Neural cell (in vitro differentiated cells): Measurements from ENCODE around the gene KLF16. TPM values are rescaled to one million over a fixed set of nuclear protein-coding genes. Genes with fewer than 3 reads are reported as not detected.

ENCODE experiments used
- H2AFZ ChIP-seq: fragments of 200-600, 300-800 bp; sonication (generic), shearing (Covaris generic); 2 replicates; pipeline ENCODE4 v1.6.0; 2014; ENCODE audit warnings: low read depth, mild to moderate bottlenecking, antibody characterized with exemption, low read length, moderate library complexity
- H3F3A ChIP-seq: fragments of 200-600 bp; shearing (Covaris generic); 2 replicates; pipeline ENCODE4 v1.6.1; 2016; ENCODE audit warnings: mild to moderate bottlenecking, moderate library complexity, mixed read lengths, antibody characterized with exemption, low read length; ENCODE audit not compliant: insufficient read depth, poor library complexity, severe bottlenecking
- H3K27ac ChIP-seq: fragments of 200-600, 300-800 bp; sonication (generic), shearing (Covaris generic); 2 replicates; pipeline ENCODE4 v1.5.1; 2014; ENCODE audit warnings: mild to moderate bottlenecking, low read length, moderate library complexity
- H3K27me3 ChIP-seq: fragments of 300-800, 200-600 bp; sonication (generic), shearing (Covaris generic); 2 replicates; pipeline ENCODE4 v1.6.0; 2014; ENCODE audit warnings: mild to moderate bottlenecking, low read depth, low read length, moderate library complexity; ENCODE audit not compliant: insufficient read depth
- H3K36me3 ChIP-seq: fragments of 300-800, 200-600 bp; sonication (generic), shearing (Covaris generic); 2 replicates; pipeline ENCODE4 v1.5.1; 2014; ENCODE audit warnings: mild to moderate bottlenecking, antibody characterized with exemption, low read length, moderate library complexity; ENCODE audit not compliant: insufficient read depth
- H3K4me2 ChIP-seq: fragments of 300-800, 200-600 bp; sonication (generic), shearing (Covaris generic); 2 replicates; pipeline ENCODE4 v1.6.0; 2014; ENCODE audit warnings: mild to moderate bottlenecking, low read length
- H3K4me3 ChIP-seq: fragments of 300-800, 200-600 bp; sonication (generic), shearing (Covaris generic); 2 replicates; pipeline ENCODE4 v1.5.1; 2014; ENCODE audit warnings: mild to moderate bottlenecking, low read length, moderate library complexity
- H3K79me2 ChIP-seq: fragments of 200-600 bp; shearing (Covaris generic); replicated peaks from 2 replicates; pipeline ENCODE4 v1.6.0; 2014; ENCODE audit warnings: mild to moderate bottlenecking, low read length, moderate library complexity; ENCODE audit not compliant: insufficient read depth
- H3K9ac ChIP-seq: fragments of 300-800, 200-600 bp; sonication (generic), shearing (Covaris generic); 2 replicates; pipeline ENCODE4 v1.6.1; 2016; ENCODE audit warnings: mild to moderate bottlenecking, low read length, mixed read lengths
- H3K9me2 ChIP-seq: fragments of 200-600 bp; shearing (Covaris generic); 2 replicates; pipeline ENCODE4 v1.6.1; 2016; ENCODE audit warnings: mild to moderate bottlenecking, low read length, mixed read lengths; ENCODE audit not compliant: insufficient read depth
- H3K9me3 ChIP-seq: fragments of 200-600, 300-800 bp; sonication (generic), shearing (Covaris generic); 2 replicates; pipeline ENCODE4 v1.6.1; 2016; ENCODE audit warnings: mild to moderate bottlenecking, mixed run types, low read length, moderate library complexity, mixed read lengths
- H4K20me1 ChIP-seq: fragments of 200-600 bp; shearing (Covaris generic); 2 replicates; pipeline ENCODE4 v1.6.1; 2016; ENCODE audit warnings: mild to moderate bottlenecking, mixed run types; ENCODE audit not compliant: insufficient read depth
- CTCF ChIP-seq: fragments of 450-650 bp; IDR thresholded peaks from 2 replicates; pipeline ENCODE4 v1.5.1; 2014; ENCODE audit warnings: antibody characterized with exemption, mild to moderate bottlenecking, moderate library complexity; ENCODE audit not compliant: poor library complexity, severe bottlenecking
- EP300 ChIP-seq: fragments of 450-650 bp; conservative IDR thresholded peaks from 2 replicates; pipeline ENCODE4 v1.6.1; 2014; ENCODE audit warnings: antibody characterized with exemption, mild to moderate bottlenecking, moderate library complexity; ENCODE audit not compliant: poor library complexity, severe bottlenecking
- EZH2 ChIP-seq: fragments of 200-600, 300-800 bp; shearing (Covaris generic), sonication (generic); IDR thresholded peaks from 2 replicates; pipeline ENCODE4 v1.6.1; 2014; ENCODE audit warnings: antibody characterized with exemption, low read length, borderline replicate concordance, mild to moderate bottlenecking; ENCODE audit not compliant: insufficient read depth, poor library complexity, severe bottlenecking
- MXI1 ChIP-seq: fragments of 450-650 bp; conservative IDR thresholded peaks from 2 replicates; pipeline ENCODE4 v1.6.1; 2014; ENCODE audit warnings: antibody characterized with exemption, mild to moderate bottlenecking; ENCODE audit not compliant: poor library complexity, severe bottlenecking
- POLR2AphosphoS5 ChIP-seq: IDR thresholded peaks from 2 replicates; pipeline ENCODE4 v1.6.1; 2012
- RAD21 ChIP-seq: fragments of 450-650 bp; conservative IDR thresholded peaks from 2 replicates; pipeline ENCODE4 v1.6.1; 2014; ENCODE audit warnings: antibody characterized with exemption, mild to moderate bottlenecking, moderate library complexity
- SMC3 ChIP-seq: fragments of 450-650 bp; conservative IDR thresholded peaks from 2 replicates; pipeline ENCODE4 v1.6.1; 2014; ENCODE audit warnings: antibody characterized with exemption, mild to moderate bottlenecking, moderate library complexity; ENCODE audit not compliant: poor library complexity
- TAF1 ChIP-seq: IDR thresholded peaks from 2 replicates; pipeline ENCODE4 v1.6.1; 2012; ENCODE audit warnings: low read depth
- polyA plus RNA-seq: library from polyadenylated mRNA; depleted of rRNA; stranded (reverse); fragments of >200 nt; gene quantifications from 2 replicates; pipeline ENCODE4 v1.2.3, GENCODE V29; 2014
- TF ChIP-seq, protein P1 (sequence below): IDR thresholded peaks from 2 replicates; pipeline ENCODE4 v1.6.1; 2012; ENCODE audit warnings: borderline replicate concordance

Gene KLF16
- polyA plus RNA-seq, 1 donor from 2014 or later, result 3.5 TPM

DNA sequence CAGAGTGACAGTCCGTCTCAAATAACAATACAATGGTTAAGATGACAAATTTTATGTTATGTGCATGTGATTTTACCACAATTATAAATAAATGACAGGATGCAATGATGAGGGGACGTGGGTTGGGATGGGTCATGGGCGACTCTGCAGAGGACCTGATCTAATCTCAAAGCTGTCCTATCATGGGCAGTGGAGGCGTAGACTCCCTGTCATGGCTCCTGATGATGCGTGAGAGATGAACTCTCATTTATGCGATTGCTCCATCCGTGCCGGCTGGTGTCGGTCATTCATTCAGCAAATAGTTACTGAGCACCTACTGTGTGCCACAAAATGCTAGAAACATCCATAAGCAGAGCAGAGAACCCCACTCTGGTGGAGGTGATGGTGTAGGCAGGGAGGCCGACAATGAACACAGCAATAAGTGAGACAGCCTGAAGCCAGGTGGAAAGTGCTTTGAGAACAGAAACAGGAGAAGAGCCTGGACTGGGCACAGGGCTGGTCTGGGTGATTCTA is 13.4 kb downstream of the KLF16 start:
- Histone ChIP-seq H3K27ac (no peak overlapping the region), H3K4me2 (no peak overlapping the region), H3K4me3 (no peak overlapping the region), H3K27me3 (no peaks in the 10 kb centered on the region), H3K9ac (no peak overlapping the region), H2AFZ (no peak overlapping the region), H3K9me3 (no peaks in the 10 kb centered on the region), H3K36me3 (no peaks in the 10 kb centered on the region), H4K20me1 (no peaks in the 10 kb centered on the region), H3K79me2 (peaks cover 30% of the 10 kb centered on the region), H3F3A (no peaks in the 10 kb centered on the region), H3K9me2 (no peaks in the 10 kb centered on the region)
- TF ChIP-seq EP300, result no peak
- TF ChIP-seq POLR2AphosphoS5, result no peak
- no peak for TF ChIP-seq RAD21
- no peak for TF ChIP-seq TAF1
- no peak for TF ChIP-seq MXI1

DNA sequence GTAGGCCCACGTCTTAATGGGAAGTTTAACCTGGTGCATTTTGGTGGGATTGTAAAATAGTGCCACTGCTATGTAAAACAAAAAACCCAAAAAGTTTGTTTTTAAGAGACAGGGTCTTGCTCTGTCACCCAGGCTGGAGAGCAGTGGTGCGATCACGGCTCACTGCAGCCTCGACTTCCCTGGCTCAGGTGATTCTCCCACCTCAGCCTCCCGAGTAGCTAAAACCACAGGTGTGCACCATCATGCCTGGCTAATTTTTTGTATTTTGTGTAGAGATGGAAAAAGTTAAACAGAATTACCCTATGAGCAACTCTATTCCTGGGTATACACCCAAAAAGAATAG is 14.3 kb downstream of the KLF16 start:
- Histone ChIP-seq H3K4me2 (no peak overlapping the region), H3K27me3 (no peaks in the 10 kb centered on the region), H3K9me2 (no peaks in the 10 kb centered on the region), H3K27ac (no peak overlapping the region), H3K36me3 (no peaks in the 10 kb centered on the region), H4K20me1 (no peaks in the 10 kb centered on the region), H3K4me3 (peak overlapping the region; percentile 96), H3K9ac (no peak overlapping the region), H3F3A (no peaks in the 10 kb centered on the region), H3K9me3 (no peaks in the 10 kb centered on the region), H3K79me2 (peaks cover 31% of the 10 kb centered on the region), H2AFZ (no peak overlapping the region)
- TF ChIP-seq POLR2AphosphoS5 (no peak), EZH2 (no peak), EP300 (no peak), MXI1 (no peak), RAD21 (no peak), TAF1 (no peak), SMC3 (no peak)
- TF ChIP-seq, protein P1, sequence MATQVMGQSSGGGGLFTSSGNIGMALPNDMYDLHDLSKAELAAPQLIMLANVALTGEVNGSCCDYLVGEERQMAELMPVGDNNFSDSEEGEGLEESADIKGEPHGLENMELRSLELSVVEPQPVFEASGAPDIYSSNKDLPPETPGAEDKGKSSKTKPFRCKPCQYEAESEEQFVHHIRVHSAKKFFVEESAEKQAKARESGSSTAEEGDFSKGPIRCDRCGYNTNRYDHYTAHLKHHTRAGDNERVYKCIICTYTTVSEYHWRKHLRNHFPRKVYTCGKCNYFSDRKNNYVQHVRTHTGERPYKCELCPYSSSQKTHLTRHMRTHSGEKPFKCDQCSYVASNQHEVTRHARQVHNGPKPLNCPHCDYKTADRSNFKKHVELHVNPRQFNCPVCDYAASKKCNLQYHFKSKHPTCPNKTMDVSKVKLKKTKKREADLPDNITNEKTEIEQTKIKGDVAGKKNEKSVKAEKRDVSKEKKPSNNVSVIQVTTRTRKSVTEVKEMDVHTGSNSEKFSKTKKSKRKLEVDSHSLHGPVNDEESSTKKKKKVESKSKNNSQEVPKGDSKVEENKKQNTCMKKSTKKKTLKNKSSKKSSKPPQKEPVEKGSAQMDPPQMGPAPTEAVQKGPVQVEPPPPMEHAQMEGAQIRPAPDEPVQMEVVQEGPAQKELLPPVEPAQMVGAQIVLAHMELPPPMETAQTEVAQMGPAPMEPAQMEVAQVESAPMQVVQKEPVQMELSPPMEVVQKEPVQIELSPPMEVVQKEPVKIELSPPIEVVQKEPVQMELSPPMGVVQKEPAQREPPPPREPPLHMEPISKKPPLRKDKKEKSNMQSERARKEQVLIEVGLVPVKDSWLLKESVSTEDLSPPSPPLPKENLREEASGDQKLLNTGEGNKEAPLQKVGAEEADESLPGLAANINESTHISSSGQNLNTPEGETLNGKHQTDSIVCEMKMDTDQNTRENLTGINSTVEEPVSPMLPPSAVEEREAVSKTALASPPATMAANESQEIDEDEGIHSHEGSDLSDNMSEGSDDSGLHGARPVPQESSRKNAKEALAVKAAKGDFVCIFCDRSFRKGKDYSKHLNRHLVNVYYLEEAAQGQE, result no peak

DNA sequence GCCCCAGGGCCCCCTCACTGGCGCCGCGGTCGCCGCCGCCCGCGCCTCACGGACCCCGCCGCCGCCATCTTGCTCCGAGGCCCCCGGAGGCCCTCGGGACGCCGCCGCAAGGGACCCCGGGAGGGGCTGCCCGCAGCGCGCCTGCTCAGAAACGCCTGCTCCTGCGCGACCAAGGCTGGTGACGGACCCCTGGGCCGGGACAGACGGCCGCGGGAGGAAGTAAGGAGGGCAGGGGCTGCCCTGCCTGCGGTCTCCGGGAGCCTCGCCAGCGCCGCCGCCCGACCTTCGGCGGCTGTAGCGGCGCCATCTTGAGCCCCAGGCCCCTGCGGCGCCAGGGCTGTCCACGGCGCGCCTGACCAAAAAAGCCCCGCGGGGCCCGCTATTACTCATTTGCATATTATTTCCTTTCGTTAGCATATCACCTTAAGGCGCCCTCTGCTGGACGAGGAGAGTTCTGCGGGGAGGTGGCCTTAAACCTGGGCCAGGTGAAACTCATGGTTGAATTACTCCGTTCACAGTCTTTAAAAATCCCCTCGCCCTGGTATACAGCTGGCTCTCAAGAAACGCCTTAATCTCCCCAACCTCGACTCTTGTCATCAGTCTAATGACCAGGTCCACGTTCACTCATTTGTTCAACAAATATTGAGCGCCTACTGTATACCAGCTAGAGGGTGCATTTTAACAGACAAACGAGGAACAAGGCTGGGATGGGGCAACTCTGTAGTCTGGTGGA is 14.8 kb downstream of the KLF16 start, which contains the start of gene REXO1:
REXO1 (minus strand) TSS at position 85 of the 733 bp plus-strand sequence. CDS start 125 bp downstream, outside the sequence.
- no peaks in the 10 kb centered on the region for H3F3A ChIP-seq
- peak within 1 kb of the TSS; percentile 94 for H3K4me2 ChIP-seq
- H3K9me3 ChIP-seq, result no peaks in the 10 kb centered on the region
- H4K20me1 ChIP-seq, result no peaks in the 10 kb centered on the region
- H3K4me3 ChIP-seq, result peak within 1 kb of the TSS; percentile 96
- H3K9me2 ChIP-seq, result no peaks in the 10 kb centered on the region
- peaks cover 32% of the 10 kb centered on the region for H3K79me2 ChIP-seq
- TF ChIP-seq POLR2AphosphoS5 (peak; percentile 64), TAF1 (peak; percentile 88), EP300 (peak; percentile 62), CTCF (peak; percentile 97), RAD21 (peak; percentile 60), EZH2 (no peak), SMC3 (peak; percentile 73), MXI1 (peak; percentile 65)
- TF ChIP-seq, protein P1, result peak; percentile 88
- no peak within 1 kb of the TSS for H2AFZ ChIP-seq
- H3K9ac ChIP-seq, result peak within 1 kb of the TSS; percentile 93
- no peaks in the 10 kb centered on the region for H3K36me3 ChIP-seq
- H3K27me3 ChIP-seq, result no peaks in the 10 kb centered on the region
- H3K27ac ChIP-seq, result peak within 1 kb of the TSS; percentile 91
